NCI-H2029 treated with DMSO at 0.1 percent for 48 hours (cell line): ENCODE data around the gene PIM1.
"Not testable (repeated sequence)": the region's sequence is repeated elsewhere in the genome, so short reads cannot be mapped to it uniquely, and the experiment has no call there.

Experiments used
- DNase-seq: peaks from one replicate; lab custom pipeline; 2025; lab: John Stamatoyannopoulos, UW

PIM1 gene

GRCh38 chr6:37171201-37171969 is 1.4 kb downstream of the PIM1 start:
- peak; percentile 48 for DNase-seq

GRCh38 chr6:37171970-37172812 is 2.2 kb downstream of the PIM1 start:
- DNase-seq = peak; percentile 89

DNA sequence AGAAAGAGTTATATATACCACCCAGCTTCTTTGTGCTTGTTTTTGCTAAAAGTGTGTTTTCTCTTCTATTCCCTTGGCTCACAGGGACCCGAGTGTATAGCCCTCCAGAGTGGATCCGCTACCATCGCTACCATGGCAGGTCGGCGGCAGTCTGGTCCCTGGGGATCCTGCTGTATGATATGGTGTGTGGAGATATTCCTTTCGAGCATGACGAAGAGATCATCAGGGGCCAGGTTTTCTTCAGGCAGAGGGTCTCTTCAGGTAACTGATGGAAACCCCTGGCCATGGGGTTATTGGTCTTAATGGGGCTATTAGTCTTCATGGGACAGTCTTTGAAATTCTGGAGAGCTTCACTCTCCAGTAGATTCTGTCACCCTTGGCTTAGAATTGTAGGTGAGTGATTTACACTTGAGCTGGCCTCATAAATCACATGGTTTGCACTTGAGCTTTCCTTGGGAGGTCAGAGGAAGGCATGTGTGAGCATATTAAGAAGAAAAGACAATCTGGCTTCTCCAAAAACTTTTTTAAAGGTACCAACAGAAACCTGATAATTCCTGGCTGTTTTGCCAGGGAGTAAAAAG is 3.0 kb downstream of the PIM1 start:
- no peak for DNase-seq

DNA sequence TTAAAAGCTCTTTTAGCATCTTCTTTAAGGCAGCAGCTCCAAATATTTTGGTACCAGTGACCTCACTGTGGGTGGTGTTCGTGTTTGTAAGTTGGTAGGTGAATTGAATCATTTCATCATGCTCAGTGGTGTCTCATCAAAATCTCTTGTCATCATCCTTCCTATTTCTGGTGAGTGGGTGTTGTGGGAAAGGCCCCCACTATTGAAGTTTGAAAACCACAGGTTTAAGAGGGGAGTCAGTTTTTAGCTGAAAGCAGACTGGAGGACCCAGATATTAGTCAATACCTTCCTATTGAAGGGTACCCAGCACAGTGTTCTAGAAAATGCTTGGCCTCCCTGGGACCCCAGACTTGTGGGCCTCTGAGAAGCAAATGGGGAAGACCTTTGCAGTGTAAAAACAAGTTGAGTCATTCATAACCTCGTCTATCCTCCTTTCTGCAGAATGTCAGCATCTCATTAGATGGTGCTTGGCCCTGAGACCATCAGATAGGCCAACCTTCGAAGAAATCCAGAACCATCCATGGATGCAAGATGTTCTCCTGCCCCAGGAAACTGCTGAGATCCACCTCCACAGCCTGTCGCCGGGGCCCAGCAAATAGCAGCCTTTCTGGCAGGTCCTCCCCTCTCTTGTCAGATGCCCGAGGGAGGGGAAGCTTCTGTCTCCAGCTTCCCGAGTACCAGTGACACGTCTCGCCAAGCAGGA is 3.7 kb downstream of the PIM1 start:
- DNase-seq = no peak

DNA sequence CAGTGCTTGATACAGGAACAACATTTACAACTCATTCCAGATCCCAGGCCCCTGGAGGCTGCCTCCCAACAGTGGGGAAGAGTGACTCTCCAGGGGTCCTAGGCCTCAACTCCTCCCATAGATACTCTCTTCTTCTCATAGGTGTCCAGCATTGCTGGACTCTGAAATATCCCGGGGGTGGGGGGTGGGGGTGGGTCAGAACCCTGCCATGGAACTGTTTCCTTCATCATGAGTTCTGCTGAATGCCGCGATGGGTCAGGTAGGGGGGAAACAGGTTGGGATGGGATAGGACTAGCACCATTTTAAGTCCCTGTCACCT is 4.2 kb downstream of the PIM1 start:
- no peak for DNase-seq

DNA sequence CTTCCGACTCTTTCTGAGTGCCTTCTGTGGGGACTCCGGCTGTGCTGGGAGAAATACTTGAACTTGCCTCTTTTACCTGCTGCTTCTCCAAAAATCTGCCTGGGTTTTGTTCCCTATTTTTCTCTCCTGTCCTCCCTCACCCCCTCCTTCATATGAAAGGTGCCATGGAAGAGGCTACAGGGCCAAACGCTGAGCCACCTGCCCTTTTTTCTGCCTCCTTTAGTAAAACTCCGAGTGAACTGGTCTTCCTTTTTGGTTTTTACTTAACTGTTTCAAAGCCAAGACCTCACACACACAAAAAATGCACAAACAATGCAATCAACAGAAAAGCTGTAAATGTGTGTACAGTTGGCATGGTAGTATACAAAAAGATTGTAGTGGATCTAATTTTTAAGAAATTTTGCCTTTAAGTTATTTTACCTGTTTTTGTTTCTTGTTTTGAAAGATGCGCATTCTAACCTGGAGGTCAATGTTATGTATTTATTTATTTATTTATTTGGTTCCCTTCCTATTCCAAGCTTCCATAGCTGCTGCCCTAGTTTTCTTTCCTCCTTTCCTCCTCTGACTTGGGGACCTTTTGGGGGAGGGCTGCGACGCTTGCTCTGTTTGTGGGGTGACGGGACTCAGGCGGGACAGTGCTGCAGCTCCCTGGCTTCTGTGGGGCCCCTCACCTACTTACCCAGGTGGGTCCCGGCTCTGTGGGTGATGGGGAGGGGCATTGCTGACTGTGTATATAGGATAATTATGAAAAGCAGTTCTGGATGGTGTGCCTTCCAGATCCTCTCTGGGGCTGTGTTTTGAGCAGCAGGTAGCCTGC is 4.8 kb downstream of the PIM1 start:
- DNase-seq = no peak

- no peak for DNase-seq
Measured at GRCh38 chr6:37175332-37176267, 5.6 kb downstream of the PIM1 start.

DNA sequence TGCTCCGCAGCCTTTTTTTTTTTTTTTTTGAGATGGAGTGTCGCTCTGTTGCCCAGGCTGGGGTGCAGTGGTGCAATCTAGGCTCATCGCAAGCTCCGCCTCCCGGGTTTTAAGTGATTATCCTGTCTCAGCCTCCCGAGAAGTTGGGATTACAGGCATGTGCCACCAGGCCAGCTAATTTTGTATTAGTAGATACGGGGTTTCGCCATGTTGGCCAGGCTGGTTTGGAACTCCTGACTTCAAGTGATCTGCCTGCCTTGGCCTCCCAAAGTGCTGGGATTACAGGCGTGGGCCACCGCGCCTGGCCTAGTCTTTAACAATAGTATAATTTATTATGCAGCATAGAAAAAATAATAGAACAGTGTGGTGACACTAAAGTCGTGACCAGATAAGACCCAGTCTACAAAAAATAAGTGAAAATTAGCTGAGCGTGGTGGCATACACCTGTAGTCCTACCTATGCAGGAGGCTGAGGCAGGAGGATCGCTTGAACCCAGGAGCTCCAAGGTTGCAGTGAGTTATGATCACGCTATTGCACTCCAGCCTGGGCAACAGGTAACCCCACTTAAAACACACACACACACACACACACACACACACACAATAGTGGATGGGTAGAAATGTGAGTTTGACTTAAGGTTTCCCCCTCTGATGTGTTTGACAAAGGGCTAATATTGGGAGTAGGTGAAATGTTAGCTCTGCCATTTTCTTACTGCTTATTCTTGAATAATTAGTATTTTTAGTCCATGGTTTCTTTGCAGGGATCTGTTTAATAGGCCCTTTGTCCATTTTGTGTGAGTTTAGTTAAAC is 6.5 kb downstream of the PIM1 start:
- DNase-seq = no peak

DNA sequence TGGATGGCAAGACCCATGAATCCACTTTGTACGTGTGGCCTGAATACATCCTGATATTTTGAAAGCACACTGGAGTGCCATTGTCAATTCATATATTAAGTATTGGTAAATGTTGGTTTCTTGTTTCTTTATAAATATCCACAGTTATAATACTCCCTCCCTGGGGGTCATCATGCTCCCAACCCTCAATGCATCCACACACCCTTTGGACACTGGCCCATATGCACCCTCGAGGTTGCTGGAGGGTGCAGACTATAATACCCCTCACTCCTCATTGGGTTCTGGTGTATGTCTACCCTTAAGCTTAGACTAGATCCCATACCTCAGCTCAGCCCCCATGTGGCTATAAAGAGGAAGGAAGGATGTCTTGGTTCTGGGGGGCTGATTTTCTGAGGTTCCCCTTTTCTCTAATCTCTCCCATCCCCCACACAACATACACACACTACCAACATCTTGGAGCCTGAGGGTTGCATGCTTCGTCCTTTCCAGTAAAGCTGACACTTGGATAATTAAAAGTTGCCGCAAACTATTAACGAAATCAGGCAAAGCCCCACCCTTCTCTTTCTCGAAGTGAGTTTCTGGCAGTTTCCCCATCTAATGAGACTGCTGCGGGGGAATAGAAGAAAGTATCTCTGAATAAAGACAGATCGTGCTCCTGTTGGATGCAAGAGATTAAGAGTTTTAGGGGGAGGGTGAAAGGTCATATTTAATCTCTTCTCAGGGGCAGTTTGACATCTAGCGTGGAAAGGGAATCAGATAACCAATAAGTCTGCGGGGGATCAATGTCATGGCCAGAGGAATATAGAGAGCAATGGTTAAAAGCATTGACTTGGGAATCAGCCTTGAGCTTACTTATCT is 7.4 kb downstream of the PIM1 start:
- no peak for DNase-seq

- DNase-seq = no peak
Measured at GRCh38 chr6:37177935-37178517, 8.1 kb downstream of the PIM1 start.

- DNase-seq = no peak
Measured at GRCh38 chr6:37180075-37180474, 10.1 kb downstream of the PIM1 start.

DNA sequence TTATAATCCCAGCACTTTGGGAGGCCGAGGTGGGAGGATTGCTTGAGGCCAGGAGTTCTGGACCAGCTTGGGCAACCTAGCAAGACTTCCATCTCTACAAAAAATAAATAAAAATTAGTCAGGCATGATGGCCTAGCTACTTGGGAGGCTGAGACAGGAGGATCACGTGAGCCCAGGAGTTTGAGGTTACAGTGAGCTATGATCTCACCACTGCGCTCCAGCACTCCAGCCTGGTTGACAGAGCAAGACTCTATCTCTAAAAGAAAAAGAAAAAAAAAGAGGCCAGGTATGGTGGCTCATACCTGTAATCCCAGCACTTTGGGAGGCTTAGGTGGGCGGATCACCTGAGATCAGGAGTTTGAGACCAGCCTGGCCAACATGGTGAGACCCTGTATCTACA is 10.7 kb downstream of the PIM1 start:
- DNase-seq = not testable (repeated sequence)

DNA sequence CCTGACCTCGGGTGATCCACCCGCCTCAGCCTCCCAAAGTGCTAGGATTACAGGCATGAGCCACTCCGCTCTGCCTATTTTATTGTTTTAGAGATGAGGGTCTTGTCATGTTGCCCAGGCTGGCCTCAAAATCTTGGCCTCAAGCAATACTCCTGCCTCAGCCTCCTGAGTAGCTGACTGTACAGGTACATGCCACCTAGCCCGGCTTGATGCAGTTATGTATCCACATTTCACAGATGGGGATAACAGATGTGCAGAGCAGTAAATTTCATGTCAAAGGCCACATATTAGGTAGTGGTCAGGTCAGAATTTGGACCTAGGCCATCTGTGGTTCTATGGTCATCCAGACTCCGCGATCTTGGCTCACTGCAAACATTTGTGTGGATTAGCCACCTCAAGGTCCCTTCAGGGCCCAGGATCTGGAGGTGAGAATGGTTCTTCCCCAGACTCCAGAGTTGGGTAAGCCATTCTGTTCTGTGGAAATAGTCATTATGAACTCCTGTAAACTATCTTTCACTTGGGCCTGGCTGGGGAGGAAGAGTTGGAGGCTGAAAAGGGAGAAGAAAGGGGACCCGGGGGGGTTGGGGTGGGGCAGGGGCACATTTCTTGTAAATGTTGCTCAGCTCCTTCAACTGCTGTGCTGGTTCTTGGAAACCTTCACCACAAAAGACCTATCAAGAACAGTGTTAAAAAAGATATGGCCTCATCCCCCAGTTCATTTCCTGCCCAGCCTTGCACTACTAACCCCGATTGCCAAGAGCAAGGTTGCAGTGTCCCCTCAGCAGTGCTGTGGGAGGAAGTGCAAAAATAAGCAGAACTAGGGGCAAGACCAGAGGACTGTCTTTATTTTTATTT is 13.0 kb downstream of the PIM1 start:
- no peak for DNase-seq

- not testable (repeated sequence) for DNase-seq
Measured at GRCh38 chr6:37185949-37186720, 16.2 kb downstream of the PIM1 start.

GRCh38 chr6:37187321-37188022 is 17.5 kb downstream of the PIM1 start:
- no peak for DNase-seq

DNA sequence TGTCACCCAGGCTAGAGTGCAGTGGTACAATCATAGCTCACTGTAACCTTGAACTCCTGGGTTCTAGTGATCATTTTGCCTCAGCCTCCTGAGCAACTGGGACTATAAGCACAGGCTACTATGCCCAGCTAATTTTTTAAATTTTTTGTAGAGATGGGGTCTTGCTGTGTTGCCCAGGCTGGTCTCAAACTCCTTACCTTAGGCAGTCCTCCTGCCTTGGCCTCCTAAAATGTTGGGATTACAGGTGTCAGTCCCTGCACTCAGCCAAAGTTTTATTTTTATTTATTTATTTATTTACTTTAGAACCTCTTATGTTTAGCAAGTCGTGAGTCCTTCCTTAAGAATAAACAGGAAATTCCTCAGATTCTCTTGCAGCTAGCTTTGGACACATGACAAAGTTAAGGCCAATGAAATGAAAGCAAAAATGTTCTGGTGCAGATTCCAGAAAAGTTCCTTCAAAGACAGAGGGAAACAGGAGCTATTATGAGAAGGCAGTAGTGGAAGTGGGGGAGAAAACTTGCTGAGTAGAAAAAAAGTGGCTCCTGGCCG is 19.1 kb downstream of the PIM1 start:
- DNase-seq = no peak
